Type B pancreatic cell (in vitro differentiated cells): ENCODE measurements around the gene MAGI1. TPM values are rescaled to one million over a fixed set of nuclear protein-coding genes. Genes with fewer than 3 reads are reported as not detected.

Source experiments
- DNase-seq: peaks from one replicate; pipeline ENCODE4 v3.0.0; 2021; ENCODE audit warnings: mixed read lengths; ENCODE audit not compliant: unreplicated experiment; ENCODE audit errors: extremely low spot score
- H3K27ac Mint-ChIP-seq: 2 replicates; pipeline ENCODE4 v1.8.0; 2021; ENCODE audit warnings: mild to moderate bottlenecking, mixed read lengths
- H3K27me3 Mint-ChIP-seq: 2 replicates; pipeline ENCODE4 v1.8.0; 2021; ENCODE audit warnings: mixed read lengths
- H3K36me3 Mint-ChIP-seq: 2 replicates; pipeline ENCODE4 v1.8.0; 2021; ENCODE audit warnings: mixed read lengths
- H3K4me1 Mint-ChIP-seq: one replicate; pipeline ENCODE4 v1.8.0; 2021; ENCODE audit warnings: mixed read lengths; ENCODE audit not compliant: unreplicated experiment
- H3K4me3 Mint-ChIP-seq: 2 replicates; pipeline ENCODE4 v1.8.0; 2021; ENCODE audit warnings: mild to moderate bottlenecking, mixed read lengths
- H3K9me3 Mint-ChIP-seq: 2 replicates; pipeline ENCODE4 v1.8.0; 2021; ENCODE audit warnings: mixed read lengths
- CTCF ChIP-seq: fragments of 200-600 bp; sonication (generic); conservative IDR thresholded peaks from 2 replicates; pipeline ENCODE4 v1.5.0; 2021; ENCODE audit warnings: antibody characterized with exemption, mild to moderate bottlenecking
- total RNA-seq: library from RNA; stranded (reverse); gene quantifications from 2 replicates; pipeline ENCODE4 v1.2.1, GENCODE V29; 2021; ENCODE audit warnings: low replicate concordance

MAGI1 gene
- total RNA-seq, 1 donor from 2014 or later = 53.1 TPM

- Mint-ChIP-seq H3K27me3 (no peaks in the 10 kb centered on the region), H3K4me1 (no peaks in the 10 kb centered on the region), H3K9me3 (no peaks in the 10 kb centered on the region), H3K27ac (no peak overlapping the region), H3K36me3 (no peaks in the 10 kb centered on the region), H3K4me3 (no peak overlapping the region)
- no peak for DNase-seq
- no peak for TF ChIP-seq CTCF
Observed at GRCh38 chr3:65539616-65540015, 499.1 kb downstream of the MAGI1 start.

GRCh38 chr3:65538101-65538500, 500.6 kb downstream of the MAGI1 start:
- no peaks in the 10 kb centered on the region for H3K9me3 Mint-ChIP-seq
- no peak overlapping the region for H3K4me3 Mint-ChIP-seq
- DNase-seq = no peak
- H3K36me3 Mint-ChIP-seq = no peaks in the 10 kb centered on the region
- H3K27me3 Mint-ChIP-seq = no peaks in the 10 kb centered on the region
- no peaks in the 10 kb centered on the region for H3K4me1 Mint-ChIP-seq
- TF ChIP-seq CTCF = no peak
- H3K27ac Mint-ChIP-seq = no peak overlapping the region

- no peaks in the 10 kb centered on the region for H3K36me3 Mint-ChIP-seq
- H3K4me1 Mint-ChIP-seq = peaks cover 3% of the 10 kb centered on the region
Observed at GRCh38 chr3:65537109-65537508, 501.6 kb downstream of the MAGI1 start.

GRCh38 chr3:65535260-65535659, 503.5 kb downstream of the MAGI1 start:
- no peak for TF ChIP-seq CTCF
- Mint-ChIP-seq H3K36me3 (no peaks in the 10 kb centered on the region), H3K9me3 (no peaks in the 10 kb centered on the region), H3K4me1 (peaks cover 9% of the 10 kb centered on the region), H3K4me3 (no peak overlapping the region), H3K27ac (no peak overlapping the region), H3K27me3 (no peaks in the 10 kb centered on the region)
- no peak for DNase-seq

More at GRCh38 chr3:65537109-65537508, 501.6 kb downstream of the MAGI1 start:
- no peak for TF ChIP-seq CTCF
- no peaks in the 10 kb centered on the region for H3K9me3 Mint-ChIP-seq
- no peak overlapping the region for H3K27ac Mint-ChIP-seq
- H3K4me3 Mint-ChIP-seq = no peak overlapping the region
- H3K27me3 Mint-ChIP-seq = no peaks in the 10 kb centered on the region
- DNase-seq = no peak

- Mint-ChIP-seq H3K4me1 (peaks cover 9% of the 10 kb centered on the region), H3K27me3 (no peaks in the 10 kb centered on the region), H3K27ac (no peak overlapping the region), H3K36me3 (no peaks in the 10 kb centered on the region), H3K4me3 (no peak overlapping the region), H3K9me3 (no peaks in the 10 kb centered on the region)
- DNase-seq = no peak
- TF ChIP-seq CTCF = no peak
Observed at GRCh38 chr3:65534805-65535204, 503.9 kb downstream of the MAGI1 start.

- Mint-ChIP-seq H3K4me3 (no peak overlapping the region), H3K27ac (no peak overlapping the region), H3K9me3 (no peaks in the 10 kb centered on the region), H3K36me3 (no peaks in the 10 kb centered on the region), H3K4me1 (peaks cover 9% of the 10 kb centered on the region), H3K27me3 (no peaks in the 10 kb centered on the region)
- TF ChIP-seq CTCF = no peak
- DNase-seq = no peak
Observed at GRCh38 chr3:65532749-65533148, 506.0 kb downstream of the MAGI1 start.
